HG02970 (cell line): Measurements from ENCODE around the gene C9orf85.
"Not testable (repeated sequence)": the region's sequence is repeated elsewhere in the genome, so short reads cannot be mapped to it uniquely, and the experiment has no call there.

ENCODE experiments used
- ATAC-seq: cut with Tn5 transposase; IDR thresholded peaks from one replicate; pipeline ENCODE4 v1.9.1; 2021; ENCODE audit warnings: mild to moderate bottlenecking, moderate library complexity, moderate number of reproducible peaks; ENCODE audit not compliant: unreplicated experiment, low FRiP score

C9orf85 gene

GRCh38 chr9:71911061-71911907, at the start of gene C9orf85, which contains the start of gene ABHD17B:
Gene C9orf85, plus strand, starts transcription at chr9:71911639. Its CDS starts 96 bp downstream, at chr9:71911735.
Gene ABHD17B, minus strand, starts transcription at chr9:71911193. Its CDS starts 36,113 bp downstream, at chr9:71875080.
- ATAC-seq = peak; percentile 95

DNA sequence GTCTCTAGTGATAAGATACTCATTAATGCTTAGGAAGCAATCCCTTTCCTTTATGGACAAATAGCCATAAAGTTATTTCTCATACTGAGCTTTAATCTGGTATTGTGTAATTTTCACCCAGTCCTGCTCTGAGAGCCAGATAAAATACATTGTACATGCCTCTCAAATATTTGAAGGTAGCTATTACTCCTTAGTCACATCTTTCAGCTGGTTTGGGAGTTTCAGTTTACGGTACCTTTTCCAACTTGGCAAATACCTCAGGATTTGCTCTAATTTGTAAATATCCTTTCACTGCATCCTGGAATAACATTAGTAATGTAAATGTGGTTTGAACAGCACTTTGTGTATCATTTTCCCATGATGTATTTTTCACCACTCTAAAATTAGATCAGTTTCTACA, 47.8 kb upstream of the C9orf85 start:
- ATAC-seq = no peak

GRCh38 chr9:71875345-71875744, 36.1 kb upstream of the C9orf85 start:
- no peak for ATAC-seq

DNA sequence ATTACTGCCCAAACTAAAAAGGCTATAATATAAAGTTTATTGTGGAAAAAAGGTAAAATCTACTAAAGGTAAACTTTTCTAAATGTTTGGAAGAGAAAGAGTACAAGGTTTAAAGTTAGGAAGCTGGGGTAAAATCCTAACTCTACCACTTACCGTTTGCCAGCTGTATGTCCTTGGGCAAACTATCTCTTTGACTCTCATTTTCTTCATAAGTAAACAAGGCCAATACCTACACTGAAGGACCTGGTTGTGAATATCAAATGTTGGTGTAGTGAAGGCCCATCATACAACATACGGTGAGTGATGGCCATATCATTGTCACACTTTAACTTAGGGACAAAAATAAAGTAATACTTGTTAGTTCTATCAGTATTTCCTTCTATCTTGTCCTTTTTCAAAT, 35.3 kb upstream of the C9orf85 start:
- no peak for ATAC-seq

DNA sequence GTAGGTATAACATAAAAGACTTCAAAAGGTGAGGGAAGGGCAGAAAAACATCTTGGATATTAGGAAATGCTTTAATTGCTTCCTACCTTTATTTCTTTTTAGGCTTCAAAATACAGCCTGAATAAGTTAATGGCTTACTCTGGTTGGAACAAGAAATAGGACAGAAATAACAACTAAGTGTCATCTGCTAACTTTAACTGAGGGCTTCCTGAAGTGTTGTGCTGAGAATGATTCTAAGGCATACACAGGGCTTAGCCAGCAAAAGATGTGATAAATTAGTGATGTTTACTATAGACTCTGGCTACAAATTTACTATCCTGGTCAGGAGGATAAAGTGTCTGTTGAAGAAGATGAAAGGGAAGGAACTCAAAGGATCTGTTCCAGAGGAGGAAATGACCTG, 34.6 kb upstream of the C9orf85 start:
- no peak for ATAC-seq

- no peak for ATAC-seq
These were observed 32.8 kb upstream of the C9orf85 start for GRCh38 chr9:71878327-71879274.

DNA sequence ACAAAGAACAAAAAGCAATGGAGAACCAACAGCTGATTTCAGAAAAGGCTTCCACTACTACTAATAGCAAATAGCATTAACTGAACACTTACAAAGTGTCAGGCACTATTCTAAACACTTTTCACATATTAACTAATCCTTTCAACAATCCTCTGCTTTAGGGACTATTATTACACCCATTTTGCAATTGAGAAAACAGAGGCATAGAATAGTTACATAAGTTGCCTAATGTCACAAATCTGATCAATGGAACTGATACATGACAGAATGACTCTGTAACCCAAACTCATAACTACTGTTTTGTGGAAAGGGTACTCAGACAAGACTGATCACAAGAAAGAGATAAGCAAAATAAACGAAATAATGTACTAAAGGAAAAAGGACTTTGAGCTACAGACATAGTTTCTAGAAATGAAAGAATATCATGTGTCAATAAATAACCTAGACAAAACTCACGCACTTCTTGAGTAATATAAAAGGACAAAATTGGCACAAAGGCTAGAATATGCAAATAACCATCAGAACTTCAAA, 31.7 kb upstream of the C9orf85 start:
- ATAC-seq = no peak

GRCh38 chr9:71884005-71884404, 27.4 kb upstream of the C9orf85 start:
- ATAC-seq = no peak

DNA sequence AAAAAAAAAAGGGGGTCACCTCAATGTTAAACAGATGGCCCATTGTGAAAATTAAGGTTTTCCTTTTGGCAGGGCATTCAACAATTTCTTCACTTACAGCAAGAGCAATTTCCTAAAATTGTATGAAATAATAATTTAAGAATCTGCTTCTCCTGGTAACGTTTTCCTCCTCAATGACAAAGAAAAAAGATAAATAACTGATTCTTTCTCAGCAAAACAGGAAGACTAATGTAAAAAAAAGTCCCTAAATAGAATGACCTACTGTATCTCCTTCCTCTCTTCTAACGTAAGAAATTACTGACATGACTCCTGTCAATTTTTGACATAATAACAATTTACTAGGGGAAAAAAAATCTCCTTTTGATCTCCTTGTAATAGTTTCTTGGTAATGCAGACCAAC, 26.0 kb upstream of the C9orf85 start:
- no peak for ATAC-seq

DNA sequence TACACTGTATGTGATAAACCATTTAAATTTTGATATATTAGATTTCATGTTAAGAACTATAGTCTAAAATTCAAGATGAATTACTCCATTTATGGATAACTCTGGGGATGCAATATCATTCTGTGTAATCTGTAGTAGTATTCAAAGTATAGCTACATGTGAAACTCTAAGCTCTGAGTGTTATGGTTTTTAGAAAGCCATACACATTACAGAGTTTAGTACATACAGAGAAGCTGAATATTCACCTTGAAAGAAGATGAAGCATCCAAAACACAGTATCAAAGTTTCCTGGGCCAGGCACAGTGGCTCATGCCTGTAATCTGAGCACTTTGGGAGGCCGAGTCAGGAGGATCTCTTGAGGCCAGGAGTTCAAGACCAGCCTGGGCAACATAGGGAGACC, 25.4 kb upstream of the C9orf85 start:
- no peak for ATAC-seq

DNA sequence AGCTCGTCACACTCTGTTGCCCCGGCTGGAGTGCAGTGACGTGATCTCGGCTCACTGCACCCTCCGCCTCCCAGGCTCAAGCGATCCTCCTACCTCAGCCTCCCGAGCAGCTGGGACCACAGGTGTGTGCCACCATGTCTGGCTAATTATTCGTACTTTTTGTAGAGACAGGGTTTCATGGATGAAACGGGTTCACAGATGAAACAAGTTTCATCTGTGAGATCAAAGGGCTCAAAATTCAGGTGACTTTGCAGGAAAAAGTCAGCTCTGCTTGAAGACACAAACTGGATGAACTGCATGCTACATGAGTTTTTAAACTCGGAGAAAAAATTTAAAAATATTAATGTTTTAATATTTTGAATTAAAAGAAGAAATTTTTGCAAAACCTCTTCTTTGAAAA, 24.9 kb upstream of the C9orf85 start:
- ATAC-seq = no peak

DNA sequence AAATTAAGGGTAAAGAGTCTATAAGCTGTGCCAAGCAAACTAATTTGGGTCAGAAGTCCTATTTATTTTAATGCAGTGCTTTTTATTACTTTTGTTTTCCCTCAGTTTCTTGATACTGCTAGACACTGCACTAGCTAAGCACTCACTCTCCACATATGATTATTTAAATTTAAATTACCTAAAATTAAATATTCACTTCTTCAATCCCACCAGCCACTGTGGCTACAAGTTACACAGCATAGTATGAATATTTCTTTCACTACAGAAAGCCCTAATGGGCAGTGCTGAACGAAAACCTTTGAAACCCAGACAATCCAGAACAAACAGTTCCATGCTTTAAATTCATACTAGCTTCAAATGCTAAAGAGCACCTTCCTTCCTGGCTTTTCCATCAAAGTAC, 24.1 kb upstream of the C9orf85 start:
- no peak for ATAC-seq

GRCh38 chr9:71890042-71890679, 21.3 kb upstream of the C9orf85 start:
- no peak for ATAC-seq

DNA sequence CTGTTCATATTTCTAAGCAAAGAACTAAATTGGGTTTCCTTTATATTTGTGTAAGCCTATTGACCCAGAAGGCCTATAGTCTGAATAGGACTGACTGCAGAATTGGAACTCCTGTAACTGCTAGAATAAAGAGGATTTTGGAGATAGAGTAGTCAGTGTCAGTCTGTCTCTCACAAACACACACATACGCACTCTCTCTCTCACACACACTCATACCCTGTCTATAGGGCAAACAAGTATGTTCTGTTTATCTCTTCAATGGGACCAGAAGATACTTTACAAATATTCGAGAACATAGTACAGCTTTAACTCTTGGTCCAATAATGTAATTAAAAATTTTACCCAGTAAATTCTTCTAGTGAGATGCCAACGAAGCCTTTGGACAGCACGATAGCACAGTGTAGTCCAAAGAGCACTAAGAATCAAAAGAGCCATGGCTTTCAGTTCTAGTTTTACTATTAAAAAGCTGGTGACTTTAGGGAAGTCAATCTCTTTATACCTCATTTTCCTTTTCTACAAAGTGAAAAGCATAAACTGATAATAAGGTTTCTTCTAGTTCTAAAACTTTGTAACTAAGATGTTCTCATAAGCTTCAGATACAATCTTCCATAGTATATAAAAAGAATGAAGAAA, 19.8 kb upstream of the C9orf85 start:
- no peak for ATAC-seq

- ATAC-seq = no peak
These were observed 16.3 kb upstream of the C9orf85 start for GRCh38 chr9:71895117-71895516.

DNA sequence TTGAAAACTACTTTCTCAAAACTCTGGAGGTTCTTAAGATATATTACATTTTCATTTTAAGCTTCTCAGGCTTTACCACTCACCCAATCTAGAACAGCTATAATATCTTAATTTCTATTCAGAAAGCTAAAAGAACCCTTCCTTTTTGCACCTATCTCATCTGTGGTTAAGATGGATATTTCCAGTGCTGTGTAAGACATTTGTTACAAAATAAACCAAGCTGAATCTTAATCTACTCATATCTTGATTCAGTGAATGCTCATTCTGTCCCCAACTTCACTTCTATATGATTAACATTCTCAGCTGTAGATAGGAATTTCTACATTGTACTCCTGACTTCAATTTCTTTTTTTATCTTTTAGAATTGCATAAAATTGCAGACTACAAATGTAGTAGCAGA, 15.5 kb upstream of the C9orf85 start:
- no peak for ATAC-seq

- no peak for ATAC-seq
These were observed 14.7 kb upstream of the C9orf85 start for GRCh38 chr9:71896761-71897160.

DNA sequence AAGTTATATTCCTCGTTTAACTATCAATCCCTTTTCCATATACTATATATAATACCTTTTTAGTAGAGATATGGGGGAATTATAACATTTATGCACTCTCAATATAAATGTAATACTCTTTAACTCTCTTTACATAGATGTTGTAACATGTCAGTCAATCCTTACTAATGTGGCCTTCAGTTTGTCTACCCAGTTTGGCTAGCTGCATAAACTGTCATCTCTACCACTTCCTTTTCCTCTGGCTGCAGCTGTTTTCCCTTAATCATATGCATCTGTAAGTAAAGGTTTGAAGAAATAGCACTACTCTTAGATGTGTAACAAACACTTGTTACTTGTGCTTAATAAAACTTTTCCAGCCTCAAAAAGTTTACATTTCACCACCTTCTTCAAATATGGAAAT, 13.9 kb upstream of the C9orf85 start:
- no peak for ATAC-seq

DNA sequence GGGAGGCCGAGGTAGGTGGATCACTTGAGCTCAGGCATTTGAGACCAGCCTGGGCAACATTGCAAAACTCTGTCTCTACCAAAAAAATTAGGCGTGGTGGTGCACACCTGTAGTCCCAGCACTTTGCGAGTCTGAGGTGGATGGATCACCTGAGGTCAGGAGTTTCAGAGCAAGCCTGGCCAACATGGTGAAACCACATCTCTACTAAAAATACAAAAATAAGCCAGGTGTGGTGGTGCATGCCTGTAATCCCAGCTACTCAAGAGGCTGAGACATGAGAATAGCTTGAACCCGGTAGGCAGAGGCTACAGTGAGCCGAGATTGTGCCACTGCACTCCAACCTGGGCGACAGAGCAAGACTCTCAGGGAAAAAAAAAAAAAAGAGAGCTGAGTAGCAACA, 12.7 kb upstream of the C9orf85 start:
- ATAC-seq = not testable (repeated sequence)
